Measurements from ENCODE around the gene CELF4.

- TF ChIP-seq POLR2A (IDR thresholded peaks at IDR 0.05) (no peak), CTCF (IDR thresholded peaks at IDR 0.05) (no peak), EP300 (IDR thresholded peaks at IDR 0.05) (no peak)
These were observed 18.9 kb downstream of the CELF4 start for GRCh38 chr18:37546651-37547050.

Data from upper lobe of left lung (tissue), 4 donors.